ENCODE data around the gene ATP6V0A4.

The ATP6V0A4 gene

GRCh38 chr7:138828302-138828701, 30.3 kb upstream of the ATP6V0A4 start:
- Histone ChIP-seq H3K9me3 (ENCODE audit: severe bottlenecking) (no peaks in the 10 kb centered on the region), H3K27me3 (ENCODE audit: insufficient read depth, low read depth, severe bottlenecking) (no peaks in the 10 kb centered on the region), H3K4me3 (ENCODE audit: low read depth, low read length) (no peak overlapping the region), H3K27ac (no peak overlapping the region), H3K36me3 (no peaks in the 10 kb centered on the region)
- no peak for TF ChIP-seq CTCF (IDR thresholded peaks at IDR 0.05; ENCODE audit: low read depth, low read length)
- DNase-seq, result no peak

- no peaks in the 10 kb centered on the region for H3K27me3 ChIP-seq (ENCODE audit: insufficient read depth, low read depth, severe bottlenecking)
- H3K9me3 ChIP-seq (ENCODE audit: severe bottlenecking), result no peaks in the 10 kb centered on the region
- no peak overlapping the region for H3K27ac ChIP-seq
- no peaks in the 10 kb centered on the region for H3K36me3 ChIP-seq
- no peak for DNase-seq
- H3K4me3 ChIP-seq (ENCODE audit: low read depth, low read length), result no peak overlapping the region
- TF ChIP-seq CTCF (IDR thresholded peaks at IDR 0.05; ENCODE audit: low read depth, low read length), result no peak
These were observed 27.2 kb upstream of the ATP6V0A4 start for GRCh38 chr7:138825049-138825721.

- no peak for TF ChIP-seq CTCF (IDR thresholded peaks at IDR 0.05; ENCODE audit: low read depth, low read length)
- DNase-seq, result no peak
- no peak overlapping the region for H3K27ac ChIP-seq
- no peak overlapping the region for H3K4me3 ChIP-seq (ENCODE audit: low read depth, low read length)
- no peaks in the 10 kb centered on the region for H3K9me3 ChIP-seq (ENCODE audit: severe bottlenecking)
- H3K36me3 ChIP-seq, result no peaks in the 10 kb centered on the region
- no peaks in the 10 kb centered on the region for H3K27me3 ChIP-seq (ENCODE audit: insufficient read depth, low read depth, severe bottlenecking)
These were observed 25.0 kb upstream of the ATP6V0A4 start for GRCh38 chr7:138822867-138823535.

- Histone ChIP-seq H3K36me3 (no peaks in the 10 kb centered on the region), H3K9me3 (ENCODE audit: severe bottlenecking) (no peaks in the 10 kb centered on the region), H3K4me3 (ENCODE audit: low read depth, low read length) (no peak overlapping the region), H3K27me3 (ENCODE audit: insufficient read depth, low read depth, severe bottlenecking) (no peaks in the 10 kb centered on the region), H3K27ac (no peak overlapping the region)
- no peak for TF ChIP-seq CTCF (IDR thresholded peaks at IDR 0.05; ENCODE audit: low read depth, low read length)
- DNase-seq, result no peak
These were observed 23.9 kb upstream of the ATP6V0A4 start for GRCh38 chr7:138821912-138822311.

GRCh38 chr7:138819625-138820024, 21.6 kb upstream of the ATP6V0A4 start:
- Histone ChIP-seq H3K27ac (no peak overlapping the region), H3K9me3 (ENCODE audit: severe bottlenecking) (no peaks in the 10 kb centered on the region), H3K36me3 (no peaks in the 10 kb centered on the region), H3K4me3 (ENCODE audit: low read depth, low read length) (no peak overlapping the region), H3K27me3 (ENCODE audit: insufficient read depth, low read depth, severe bottlenecking) (no peaks in the 10 kb centered on the region)
- DNase-seq, result no peak
- no peak for TF ChIP-seq CTCF (IDR thresholded peaks at IDR 0.05; ENCODE audit: low read depth, low read length)

All from WERI-Rb-1 (cell line).